ENCODE data around the gene ACOXL.

The ACOXL gene

DNA sequence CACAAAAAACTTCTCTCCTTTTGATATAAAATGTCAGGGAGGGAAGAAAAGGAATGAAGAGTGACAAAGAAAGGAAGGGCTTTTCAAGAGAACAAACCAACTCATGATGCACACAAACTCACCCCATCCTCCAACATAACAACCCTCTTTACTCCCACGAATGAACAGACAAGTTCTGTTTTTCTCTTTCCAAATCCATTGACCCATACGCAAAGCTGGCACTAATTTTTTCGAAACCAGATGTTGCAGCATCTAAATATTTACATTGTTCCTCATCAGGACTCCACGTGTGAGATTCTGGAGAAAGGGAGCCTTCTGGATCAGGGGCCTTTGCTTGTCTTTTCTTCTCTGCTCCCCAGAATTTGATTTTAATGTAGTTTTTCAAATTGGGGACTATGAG lies 245.0 kb downstream of the ACOXL start:
- no peak for DNase-seq (ENCODE audit: low read depth)

- DNase-seq (ENCODE audit: low read depth) = no peak
Observed at GRCh38 chr2:110978148-110978547, 245.8 kb downstream of the ACOXL start.

- DNase-seq (ENCODE audit: low read depth) = no peak
Observed at GRCh38 chr2:110978756-110979470, 246.5 kb downstream of the ACOXL start.

- no peak for DNase-seq (ENCODE audit: low read depth)
Observed at GRCh38 chr2:110979471-110980338, 247.3 kb downstream of the ACOXL start.

- no peak for DNase-seq (ENCODE audit: low read depth)
Observed at GRCh38 chr2:110980339-110981062, 248.1 kb downstream of the ACOXL start.

- no peak for DNase-seq (ENCODE audit: low read depth)
Observed at GRCh38 chr2:110983133-110983532, 250.8 kb downstream of the ACOXL start.

- DNase-seq (ENCODE audit: low read depth) = no peak
Observed at GRCh38 chr2:110984694-110985490, 252.5 kb downstream of the ACOXL start.

- no peak for DNase-seq (ENCODE audit: low read depth)
Observed at GRCh38 chr2:110990440-110990839, 258.1 kb downstream of the ACOXL start.

DNA sequence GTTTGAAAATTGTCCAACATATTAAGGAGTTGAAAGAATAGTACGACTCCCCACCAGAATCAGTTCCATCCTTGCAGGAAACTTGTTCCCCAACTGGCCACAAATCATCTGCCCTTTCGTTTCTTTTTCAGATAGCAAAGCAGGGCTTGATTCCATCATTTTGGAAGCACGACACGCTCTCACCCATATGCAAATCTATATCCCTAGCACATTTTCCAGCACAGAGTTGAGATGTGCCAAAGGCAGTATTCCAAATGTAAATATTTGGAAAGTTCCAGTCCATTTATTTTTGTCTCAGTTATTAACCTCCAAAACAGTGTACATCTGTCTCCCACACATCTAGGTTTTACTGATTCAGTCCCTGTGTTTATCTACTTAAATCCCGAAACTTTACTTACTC lies 259.5 kb downstream of the ACOXL start:
- no peak for DNase-seq (ENCODE audit: low read depth)

DNA sequence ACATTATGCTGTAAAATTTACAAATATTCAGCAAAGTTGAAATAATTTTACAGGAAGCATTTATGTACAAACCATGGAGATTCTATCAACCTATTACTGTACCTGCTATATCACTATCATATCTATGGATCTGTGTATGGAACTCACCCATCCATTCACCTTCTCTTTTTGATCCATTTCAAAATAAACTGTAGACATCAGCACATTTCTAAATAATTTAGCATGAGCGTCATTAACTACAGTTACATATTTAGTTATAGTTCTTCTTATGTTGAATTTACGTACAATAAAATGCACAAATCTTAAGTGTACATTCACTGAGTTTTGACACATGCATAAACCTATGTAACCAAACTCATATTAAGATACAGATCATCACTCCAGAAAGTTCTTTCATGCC lies 260.5 kb downstream of the ACOXL start:
- DNase-seq (ENCODE audit: low read depth) = no peak

DNA sequence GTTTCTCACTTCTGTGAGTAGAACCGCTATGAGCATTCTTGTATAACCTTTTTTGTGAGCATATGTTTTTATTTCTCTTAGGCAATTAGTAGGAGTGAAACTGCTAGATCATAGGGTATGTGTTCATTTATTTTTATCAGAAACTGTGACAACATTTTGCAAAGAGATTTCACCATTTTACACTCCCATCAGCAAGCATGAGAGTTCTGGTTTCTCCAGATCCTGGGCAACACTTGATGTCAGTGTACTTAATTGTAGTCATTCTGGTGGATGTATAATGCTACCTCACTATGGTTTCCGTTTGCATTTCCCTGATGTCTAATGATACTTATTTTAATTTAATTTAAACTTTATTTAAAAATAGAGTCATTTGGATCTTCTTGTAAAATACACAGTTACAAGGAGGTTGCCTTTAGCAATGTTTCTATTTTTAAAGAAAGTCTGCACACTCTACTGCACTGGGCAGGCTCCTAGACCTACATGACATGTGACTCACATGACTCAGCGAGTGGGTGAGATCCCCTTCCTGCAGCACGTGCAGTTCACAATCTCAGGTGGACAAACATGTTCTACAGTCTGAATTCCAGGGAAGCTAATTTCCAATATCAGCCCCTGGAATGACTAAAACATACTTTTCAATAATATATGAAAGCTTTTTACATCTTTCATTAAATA lies 261.3 kb downstream of the ACOXL start:
- DNase-seq (ENCODE audit: low read depth) = no peak

GRCh38 chr2:110994250-110994961 lies 262.0 kb downstream of the ACOXL start:
- DNase-seq (ENCODE audit: low read depth) = no peak

DNA sequence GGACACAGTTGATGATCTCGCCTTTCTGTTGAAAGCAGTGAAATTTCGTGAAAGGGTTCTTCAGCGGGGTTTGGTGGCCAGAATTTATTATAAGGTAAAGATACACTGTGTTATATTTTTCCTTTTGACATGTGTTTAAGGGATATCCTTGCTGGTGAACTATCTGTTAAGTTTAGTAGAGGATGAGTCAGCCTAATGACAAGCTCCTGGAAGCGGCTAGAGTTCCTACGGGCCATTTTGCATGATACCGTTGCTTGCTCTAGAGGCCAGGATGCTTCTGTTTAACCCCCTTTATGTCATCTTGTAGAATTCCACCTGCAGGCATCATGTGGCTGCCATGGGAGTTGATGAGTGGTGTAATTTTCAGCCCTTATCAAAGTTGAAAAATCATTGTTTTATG lies 263.5 kb downstream of the ACOXL start:
- no peak for DNase-seq (ENCODE audit: low read depth)

DNA sequence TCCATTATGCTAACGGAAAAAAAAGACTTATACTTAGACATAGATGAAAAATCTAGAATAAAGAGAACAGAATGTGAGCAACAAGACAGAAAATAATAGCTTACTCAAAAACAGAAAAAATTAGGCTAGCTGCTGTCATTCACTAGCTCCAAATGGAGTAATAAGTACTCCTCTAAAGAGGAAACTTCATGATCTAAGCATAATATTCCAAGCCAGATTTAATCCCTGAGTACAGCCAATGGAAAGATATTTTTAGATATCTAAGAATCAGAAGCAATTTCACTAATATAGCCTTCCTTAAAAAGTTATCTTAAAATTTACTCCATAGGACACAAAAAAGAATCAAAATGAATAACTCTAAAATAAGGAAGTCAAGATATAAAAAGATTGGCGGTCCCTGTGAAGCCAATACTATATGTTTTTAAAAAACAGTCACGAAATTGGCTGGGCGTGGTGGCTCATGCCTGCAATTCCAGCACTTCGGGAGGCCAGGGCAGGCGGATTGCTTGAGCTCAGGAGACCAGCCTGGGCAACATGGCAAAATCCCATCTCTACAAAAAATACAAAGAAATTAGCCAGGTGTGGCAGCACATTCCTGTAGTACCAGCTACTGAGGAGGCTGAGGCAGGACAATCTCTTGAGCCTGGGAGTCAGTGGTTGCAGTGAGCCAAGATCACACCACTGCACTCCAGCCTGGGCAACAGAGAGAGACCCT lies 265.1 kb downstream of the ACOXL start:
- DNase-seq (ENCODE audit: low read depth) = no peak

DNA sequence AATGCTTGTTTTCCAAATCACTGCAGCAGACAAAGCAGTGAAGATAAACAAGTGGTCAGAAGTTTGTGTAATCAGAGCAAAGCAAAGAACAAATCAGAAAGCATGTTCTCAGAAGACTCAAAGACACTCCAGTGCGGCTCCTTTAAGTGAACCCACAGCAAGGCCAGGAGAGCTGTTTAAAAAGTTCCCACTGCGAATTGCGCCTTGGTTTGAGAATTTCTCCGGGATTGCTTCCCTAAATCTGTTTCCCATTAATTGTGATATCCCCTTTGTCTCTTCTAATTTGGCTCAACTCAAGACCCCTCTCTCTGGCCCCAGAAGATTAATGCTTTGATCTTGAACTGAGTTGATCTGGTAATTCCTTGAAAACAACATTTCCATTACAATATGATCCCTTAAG lies 265.9 kb downstream of the ACOXL start:
- no peak for DNase-seq (ENCODE audit: low read depth)

DNA sequence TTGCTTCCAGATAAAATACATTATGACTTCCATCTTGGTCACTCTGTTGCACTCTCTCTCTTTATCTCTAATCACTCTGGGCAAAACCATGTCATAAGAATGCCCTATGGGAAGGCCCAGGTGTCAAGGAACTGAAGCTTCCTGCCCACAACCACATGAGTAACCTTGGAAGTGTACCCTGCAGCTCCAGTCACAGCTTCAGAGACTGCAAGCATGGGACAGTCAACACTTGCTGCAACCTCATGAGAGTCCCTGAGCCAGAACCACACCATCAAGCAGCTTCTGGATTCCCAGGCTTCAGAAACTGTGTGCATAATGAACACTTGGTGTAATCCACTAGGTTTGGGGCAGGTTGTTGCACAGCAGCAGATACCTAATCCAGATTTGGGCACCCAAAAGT lies 267.3 kb downstream of the ACOXL start:
- no peak for DNase-seq (ENCODE audit: low read depth)

GRCh38 chr2:111005307-111005706 lies 272.9 kb downstream of the ACOXL start:
- no peak for DNase-seq (ENCODE audit: low read depth)

DNA sequence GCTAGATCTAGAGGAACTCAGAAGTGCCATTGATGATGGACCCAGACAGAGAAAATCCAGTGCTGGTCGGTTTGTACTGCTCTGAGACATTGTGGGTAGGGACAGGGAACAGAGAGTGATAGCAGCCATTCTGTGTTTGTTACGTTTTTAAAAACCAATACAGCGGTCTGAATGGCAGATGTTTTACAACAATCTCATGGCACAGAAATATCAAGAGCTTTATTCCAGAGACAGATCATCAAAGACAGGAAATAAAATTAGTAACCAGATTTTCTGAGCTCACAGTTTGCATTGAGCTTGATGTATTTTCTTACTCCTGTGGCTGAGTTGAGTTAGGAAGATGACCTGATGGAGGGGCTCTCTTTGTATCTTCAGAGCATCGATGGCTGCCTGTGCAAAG lies 273.4 kb downstream of the ACOXL start:
- DNase-seq (ENCODE audit: low read depth) = no peak

GRCh38 chr2:111007757-111008688 lies 275.6 kb downstream of the ACOXL start:
- DNase-seq (ENCODE audit: low read depth) = no peak

All from fibroblast of the conjunctiva (primary cell).